Measurements from ENCODE around the gene CHKA.

- TF ChIP-seq CTCF (conservative IDR thresholded peaks at IDR 0.05; ENCODE audit: low read depth, low read length) (no peak), POLR2A (IDR thresholded peaks at IDR 0.05; ENCODE audit: low read depth, low read length) (no peak), MAFK (IDR thresholded peaks at IDR 0.05; ENCODE audit: low read depth, low read length) (no peak), BHLHE40 (IDR thresholded peaks at IDR 0.05; ENCODE audit: low read depth, low read length) (no peak), ELK1 (IDR thresholded peaks at IDR 0.05; ENCODE audit: borderline replicate concordance, low read depth, low read length) (no peak), SMC3 (IDR thresholded peaks at IDR 0.05; ENCODE audit: low read depth, low read length) (no peak), RAD21 (IDR thresholded peaks at IDR 0.05; ENCODE audit: low read length) (no peak), FOS (IDR thresholded peaks at IDR 0.05; ENCODE audit: low read depth, low read length) (no peak), RFX5 (IDR thresholded peaks at IDR 0.05; ENCODE audit: low read depth, low read length) (no peak), MAZ (IDR thresholded peaks at IDR 0.05; ENCODE audit: borderline replicate concordance, low read depth, low read length) (no peak), USF2 (IDR thresholded peaks at IDR 0.05; ENCODE audit: low read depth, low read length) (no peak)
Observed at GRCh38 chr11:68019486-68019885, 101.7 kb downstream of the CHKA start.

All from IMR-90 (cell line).